ENCODE data around the gene POU6F2.

POU6F2 gene

DNA sequence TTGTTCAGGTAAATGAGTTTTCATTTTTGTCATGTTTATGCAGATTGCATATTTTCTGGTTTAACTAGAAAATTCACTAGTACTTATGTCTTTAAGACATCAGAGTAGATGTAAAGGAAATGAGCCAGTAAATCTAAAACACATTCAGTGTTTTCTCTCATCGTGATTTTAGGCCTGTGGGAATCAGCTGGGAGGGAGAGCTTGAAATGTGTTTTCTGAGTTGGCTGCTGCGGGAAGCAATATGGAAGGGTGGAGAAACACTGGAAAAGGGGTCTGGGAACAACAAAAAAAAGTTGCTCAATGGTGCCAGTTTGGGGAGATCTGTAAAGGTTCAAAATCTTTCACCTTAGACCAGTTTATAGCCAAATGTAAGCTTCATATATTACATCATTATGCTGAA, 284.1 kb downstream of the POU6F2 start:
- DNase-seq (ENCODE audit: low read depth) = no peak
- TF ChIP-seq, protein P1, sequence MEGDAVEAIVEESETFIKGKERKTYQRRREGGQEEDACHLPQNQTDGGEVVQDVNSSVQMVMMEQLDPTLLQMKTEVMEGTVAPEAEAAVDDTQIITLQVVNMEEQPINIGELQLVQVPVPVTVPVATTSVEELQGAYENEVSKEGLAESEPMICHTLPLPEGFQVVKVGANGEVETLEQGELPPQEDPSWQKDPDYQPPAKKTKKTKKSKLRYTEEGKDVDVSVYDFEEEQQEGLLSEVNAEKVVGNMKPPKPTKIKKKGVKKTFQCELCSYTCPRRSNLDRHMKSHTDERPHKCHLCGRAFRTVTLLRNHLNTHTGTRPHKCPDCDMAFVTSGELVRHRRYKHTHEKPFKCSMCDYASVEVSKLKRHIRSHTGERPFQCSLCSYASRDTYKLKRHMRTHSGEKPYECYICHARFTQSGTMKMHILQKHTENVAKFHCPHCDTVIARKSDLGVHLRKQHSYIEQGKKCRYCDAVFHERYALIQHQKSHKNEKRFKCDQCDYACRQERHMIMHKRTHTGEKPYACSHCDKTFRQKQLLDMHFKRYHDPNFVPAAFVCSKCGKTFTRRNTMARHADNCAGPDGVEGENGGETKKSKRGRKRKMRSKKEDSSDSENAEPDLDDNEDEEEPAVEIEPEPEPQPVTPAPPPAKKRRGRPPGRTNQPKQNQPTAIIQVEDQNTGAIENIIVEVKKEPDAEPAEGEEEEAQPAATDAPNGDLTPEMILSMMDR (IDR thresholded peaks at IDR 0.05; ENCODE audit: low read depth, low read length, missing control alignments) = no peak
- no peak overlapping the region for H3K4me3 ChIP-seq (ENCODE audit: low read depth, low read length)

DNA sequence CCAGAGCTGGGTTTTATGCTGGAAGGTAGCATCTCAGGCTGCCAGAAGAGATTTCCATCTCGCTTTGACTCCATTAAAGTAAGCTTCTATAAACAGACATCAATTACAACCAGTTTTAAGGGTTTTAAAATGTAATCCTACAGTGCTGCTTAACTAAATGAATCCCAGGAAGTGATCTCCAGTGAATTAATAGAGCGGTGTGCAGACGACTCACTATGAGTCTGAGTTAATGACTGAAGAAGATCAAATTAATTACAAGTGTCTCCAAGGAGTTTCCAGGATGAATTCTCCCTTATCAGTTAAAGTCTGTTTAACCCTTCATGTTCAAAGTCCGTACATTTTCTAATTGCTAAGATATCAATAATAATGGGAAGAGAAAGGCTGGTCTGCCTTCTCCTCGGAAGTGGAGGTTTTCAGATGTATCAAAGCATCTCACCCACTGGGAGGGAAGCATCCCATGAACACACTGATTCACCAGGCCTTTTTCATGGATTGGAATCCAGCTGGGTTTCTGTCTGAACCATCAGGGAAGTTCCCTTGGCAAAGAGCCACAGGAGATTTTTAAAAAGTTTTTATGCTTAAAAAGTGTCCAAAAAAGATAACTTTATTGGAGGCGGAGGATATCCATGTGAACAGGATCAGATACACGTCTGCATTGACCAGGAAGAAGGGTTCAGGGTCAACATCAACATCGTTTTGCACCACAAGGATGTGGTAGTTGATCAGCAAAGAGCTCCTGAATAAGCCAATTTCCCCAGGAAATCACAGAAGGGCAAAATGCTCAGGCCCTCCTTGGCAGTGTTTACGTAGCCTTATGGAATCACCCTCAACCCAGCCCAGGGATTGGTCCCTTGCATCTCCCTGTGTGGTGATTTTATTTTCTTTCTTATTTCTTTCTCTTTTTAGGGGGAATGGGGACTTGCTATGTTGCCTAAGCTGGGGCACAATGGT, 288.2 kb downstream of the POU6F2 start:
- DNase-seq (ENCODE audit: low read depth) = no peak
- H3K4me3 ChIP-seq (ENCODE audit: low read depth, low read length) = no peak overlapping the region
- TF ChIP-seq, protein P1 (IDR thresholded peaks at IDR 0.05; ENCODE audit: low read depth, low read length, missing control alignments) = no peak

DNA sequence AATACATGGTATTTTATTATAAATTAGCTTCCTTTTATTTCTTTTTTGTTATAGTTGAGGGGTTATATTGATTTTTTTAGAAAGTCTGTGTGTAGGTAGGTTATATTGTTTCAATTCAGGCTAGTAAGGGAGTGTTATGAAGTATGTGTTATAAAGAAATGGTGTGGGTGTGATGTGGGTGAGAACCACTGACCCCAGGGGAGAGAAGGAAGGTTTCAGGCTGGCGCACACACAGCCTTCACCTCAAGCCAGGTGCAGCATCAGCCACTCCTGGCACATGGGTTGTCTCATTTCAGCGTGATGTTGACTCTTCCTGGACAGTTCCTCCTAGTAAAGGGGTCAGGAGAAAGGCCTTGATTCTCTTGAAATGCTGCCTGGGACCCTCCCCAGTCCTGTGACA, 291.3 kb downstream of the POU6F2 start:
- H3K4me3 ChIP-seq (ENCODE audit: low read depth, low read length) = no peak overlapping the region
- DNase-seq (ENCODE audit: low read depth) = no peak
- TF ChIP-seq, protein P1 (IDR thresholded peaks at IDR 0.05; ENCODE audit: low read depth, low read length, missing control alignments) = no peak

DNA sequence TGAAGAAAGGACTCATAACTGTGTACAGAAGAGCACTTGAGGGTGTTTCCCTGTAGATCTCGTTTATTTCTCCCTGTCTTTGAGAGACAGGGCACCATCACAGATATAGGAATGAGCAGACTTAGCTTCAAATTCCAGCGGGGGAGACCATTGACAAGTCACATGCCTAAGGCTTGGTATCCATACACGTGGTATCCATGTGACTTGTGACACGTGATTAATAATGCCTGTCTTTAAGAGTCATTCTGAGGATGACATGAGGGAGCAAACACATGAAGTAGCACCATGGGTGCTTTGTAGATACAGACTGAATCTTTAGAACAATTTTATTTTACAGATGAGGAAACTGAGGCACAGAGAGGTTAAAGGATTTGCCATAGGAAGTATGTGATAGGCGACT, 292.3 kb downstream of the POU6F2 start:
- DNase-seq (ENCODE audit: low read depth) = no peak
- TF ChIP-seq, protein P1 (IDR thresholded peaks at IDR 0.05; ENCODE audit: low read depth, low read length, missing control alignments) = no peak
- H3K4me3 ChIP-seq (ENCODE audit: low read depth, low read length) = no peak overlapping the region

DNA sequence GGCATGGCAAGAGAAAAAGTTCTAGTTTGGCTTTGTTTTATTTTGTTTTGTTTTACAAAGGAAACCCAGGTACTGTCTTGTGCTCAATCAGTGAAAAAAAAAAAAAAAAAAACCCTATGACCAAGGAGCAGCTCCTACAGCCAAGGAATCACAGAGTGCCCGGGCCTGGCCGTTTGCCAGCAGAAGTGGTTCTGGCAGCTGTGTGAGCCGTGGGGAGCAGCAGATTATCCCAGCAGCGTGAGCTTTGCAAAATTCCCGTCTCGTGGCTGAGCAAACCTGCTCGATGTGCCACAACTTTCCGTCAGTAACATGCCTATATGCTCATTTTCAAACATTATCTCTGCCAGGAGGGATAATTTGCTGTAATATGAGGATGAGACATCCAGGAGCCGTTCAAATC, 293.7 kb downstream of the POU6F2 start:
- no peak for DNase-seq (ENCODE audit: low read depth)
- TF ChIP-seq, protein P1 (IDR thresholded peaks at IDR 0.05; ENCODE audit: low read depth, low read length, missing control alignments) = no peak
- H3K4me3 ChIP-seq (ENCODE audit: low read depth, low read length) = no peak overlapping the region

DNA sequence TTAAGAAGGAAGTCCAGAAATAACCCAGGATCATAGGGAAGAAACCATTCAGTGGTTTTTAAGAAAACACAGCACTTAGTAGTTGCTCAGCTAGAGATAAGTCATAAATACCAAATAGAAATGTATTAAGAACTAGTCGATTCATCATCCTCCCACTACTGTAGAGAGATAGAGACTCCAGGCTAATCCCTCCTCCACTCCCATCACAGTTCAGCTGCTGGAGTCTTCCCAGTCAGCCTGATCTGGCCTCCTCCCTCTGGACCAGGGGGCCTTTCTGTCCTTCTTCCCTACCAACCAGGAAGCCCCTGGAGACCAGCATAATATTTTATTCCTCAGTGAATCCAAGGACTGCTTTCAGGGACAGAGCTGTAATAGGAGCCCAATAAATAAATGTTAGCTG, 294.4 kb downstream of the POU6F2 start:
- TF ChIP-seq, protein P1 (IDR thresholded peaks at IDR 0.05; ENCODE audit: low read depth, low read length, missing control alignments) = no peak
- no peak for DNase-seq (ENCODE audit: low read depth)
- no peak overlapping the region for H3K4me3 ChIP-seq (ENCODE audit: low read depth, low read length)

DNA sequence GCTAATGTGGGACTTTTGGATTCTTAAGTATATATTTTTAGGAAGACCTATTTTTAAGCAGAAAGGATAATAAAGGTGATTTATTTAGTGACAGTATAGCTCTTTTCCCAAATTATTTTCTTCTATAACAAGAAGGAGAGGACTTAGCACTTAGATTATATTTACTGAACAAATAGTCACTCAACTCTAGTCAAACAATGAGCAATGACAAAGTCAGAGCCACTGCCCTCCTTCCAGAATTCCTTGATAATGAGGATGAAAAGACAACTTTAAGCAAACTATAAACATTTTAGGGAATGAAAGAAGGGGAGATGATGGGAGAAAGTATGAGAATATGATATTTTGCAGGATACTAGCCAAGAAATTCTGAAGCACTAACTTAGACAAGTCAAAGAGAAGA, 295.0 kb downstream of the POU6F2 start:
- TF ChIP-seq, protein P1 (IDR thresholded peaks at IDR 0.05; ENCODE audit: low read depth, low read length, missing control alignments) = no peak
- H3K4me3 ChIP-seq (ENCODE audit: low read depth, low read length) = no peak overlapping the region
- no peak for DNase-seq (ENCODE audit: low read depth)
